ENCODE measurements around the gene MRAP2. TPM values are rescaled to one million over a fixed set of nuclear protein-coding genes. Genes with fewer than 3 reads are reported as not detected.

The MRAP2 gene
- total RNA-seq, 2 donors from 2014 or later, result 7.3 to 14.6 TPM

DNA sequence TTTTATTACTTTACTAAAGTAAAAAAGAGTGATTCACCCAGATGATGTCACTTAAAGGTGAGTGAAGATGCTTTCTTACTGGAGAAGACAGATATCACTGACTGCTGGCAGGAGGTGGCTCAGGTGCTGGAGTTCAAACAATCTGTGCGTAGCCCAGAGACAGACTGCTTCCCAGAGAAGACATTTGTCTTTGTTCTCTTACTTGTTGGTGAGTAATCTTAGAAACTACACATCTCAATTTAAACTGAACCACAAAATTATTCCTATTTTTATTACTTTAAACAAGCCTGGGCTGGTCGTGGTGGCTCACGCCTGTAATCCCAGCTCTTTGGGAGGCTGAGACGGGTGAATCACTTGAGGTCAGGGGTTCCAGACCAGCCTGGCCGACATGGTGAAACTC lies 101.7 kb downstream of the MRAP2 start:
- TF ChIP-seq, protein P1, sequence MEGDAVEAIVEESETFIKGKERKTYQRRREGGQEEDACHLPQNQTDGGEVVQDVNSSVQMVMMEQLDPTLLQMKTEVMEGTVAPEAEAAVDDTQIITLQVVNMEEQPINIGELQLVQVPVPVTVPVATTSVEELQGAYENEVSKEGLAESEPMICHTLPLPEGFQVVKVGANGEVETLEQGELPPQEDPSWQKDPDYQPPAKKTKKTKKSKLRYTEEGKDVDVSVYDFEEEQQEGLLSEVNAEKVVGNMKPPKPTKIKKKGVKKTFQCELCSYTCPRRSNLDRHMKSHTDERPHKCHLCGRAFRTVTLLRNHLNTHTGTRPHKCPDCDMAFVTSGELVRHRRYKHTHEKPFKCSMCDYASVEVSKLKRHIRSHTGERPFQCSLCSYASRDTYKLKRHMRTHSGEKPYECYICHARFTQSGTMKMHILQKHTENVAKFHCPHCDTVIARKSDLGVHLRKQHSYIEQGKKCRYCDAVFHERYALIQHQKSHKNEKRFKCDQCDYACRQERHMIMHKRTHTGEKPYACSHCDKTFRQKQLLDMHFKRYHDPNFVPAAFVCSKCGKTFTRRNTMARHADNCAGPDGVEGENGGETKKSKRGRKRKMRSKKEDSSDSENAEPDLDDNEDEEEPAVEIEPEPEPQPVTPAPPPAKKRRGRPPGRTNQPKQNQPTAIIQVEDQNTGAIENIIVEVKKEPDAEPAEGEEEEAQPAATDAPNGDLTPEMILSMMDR (IDR thresholded peaks at IDR 0.05), result no peak
- DNase-seq, result no peak
- no peaks in the 10 kb centered on the region for H3K27me3 ChIP-seq
- no peaks in the 10 kb centered on the region for H3K4me1 ChIP-seq
- no peak overlapping the region for H3K27ac ChIP-seq
- H3K9me3 ChIP-seq, result no peaks in the 10 kb centered on the region
- no peak overlapping the region for H3K9ac ChIP-seq (ENCODE audit: low read depth in 2 of 2, low read length in 2 of 2)
- H3K4me3 ChIP-seq, result no peak overlapping the region
- H3K36me3 ChIP-seq, result no peaks in the 10 kb centered on the region
- intact Hi-C loops (cut with DNase I), result no loop called here

GRCh38 chr6:84136364-84137050 lies 102.9 kb downstream of the MRAP2 start:
- no peak for DNase-seq
- intact Hi-C loops (cut with DNase I), result no loop called here
- no peak overlapping the region for H3K9ac ChIP-seq (ENCODE audit: low read depth in 2 of 2, low read length in 2 of 2)
- H3K9me3 ChIP-seq, result no peaks in the 10 kb centered on the region
- H3K27me3 ChIP-seq, result no peaks in the 10 kb centered on the region
- no peak overlapping the region for H3K4me3 ChIP-seq
- H3K36me3 ChIP-seq, result no peaks in the 10 kb centered on the region
- TF ChIP-seq, protein P1 (IDR thresholded peaks at IDR 0.05), result no peak
- no peak overlapping the region for H3K27ac ChIP-seq
- no peaks in the 10 kb centered on the region for H3K4me1 ChIP-seq

GRCh38 chr6:84137051-84137375 lies 103.4 kb downstream of the MRAP2 start:
- intact Hi-C loops (cut with DNase I), result no loop called here
- no peaks in the 10 kb centered on the region for H3K27me3 ChIP-seq
- no peak overlapping the region for H3K4me3 ChIP-seq
- TF ChIP-seq, protein P1 (IDR thresholded peaks at IDR 0.05), result no peak
- H3K4me1 ChIP-seq, result no peaks in the 10 kb centered on the region
- no peaks in the 10 kb centered on the region for H3K9me3 ChIP-seq
- no peak overlapping the region for H3K9ac ChIP-seq (ENCODE audit: low read depth in 2 of 2, low read length in 2 of 2)
- H3K27ac ChIP-seq, result no peak overlapping the region
- DNase-seq, result no peak
- H3K36me3 ChIP-seq, result no peaks in the 10 kb centered on the region

- intact Hi-C loops (cut with DNase I), result no loop called here
- Histone ChIP-seq H3K36me3 (no peaks in the 10 kb centered on the region), H3K4me3 (no peak overlapping the region), H3K4me1 (no peaks in the 10 kb centered on the region), H3K27ac (no peak overlapping the region), H3K27me3 (no peaks in the 10 kb centered on the region), H3K9ac (ENCODE audit: low read depth in 2 of 2, low read length in 2 of 2) (no peak overlapping the region), H3K9me3 (no peaks in the 10 kb centered on the region)
- TF ChIP-seq, protein P1 (IDR thresholded peaks at IDR 0.05), result no peak
- no peak for DNase-seq
These were observed 104.5 kb downstream of the MRAP2 start for GRCh38 chr6:84137989-84138575.

GRCh38 chr6:84139311-84139710 lies 105.7 kb downstream of the MRAP2 start:
- TF ChIP-seq, protein P1 (IDR thresholded peaks at IDR 0.05), result no peak
- H3K27me3 ChIP-seq, result no peaks in the 10 kb centered on the region
- no peaks in the 10 kb centered on the region for H3K4me1 ChIP-seq
- H3K36me3 ChIP-seq, result no peaks in the 10 kb centered on the region
- H3K4me3 ChIP-seq, result no peak overlapping the region
- H3K9ac ChIP-seq (ENCODE audit: low read depth in 2 of 2, low read length in 2 of 2), result no peak overlapping the region
- intact Hi-C loops (cut with DNase I), result no loop called here
- no peak overlapping the region for H3K27ac ChIP-seq
- no peaks in the 10 kb centered on the region for H3K9me3 ChIP-seq
- DNase-seq, result no peak

Other genes starting within 250 kb of the MRAP2 start
- not detected for gene RIPPLY2, start 180.4 kb upstream of the MRAP2 start, total RNA-seq
- 10 to 100 TPM; 25.4 to 35.4 TPM for gene CYB5R4, start 174.1 kb upstream of the MRAP2 start, total RNA-seq
- gene CEP162, start 193.9 kb downstream of the MRAP2 start, total RNA-seq, result 1 to 10 TPM; 6.8 to 7.1 TPM